DMS53 treated with DMSO at 0.1 percent for 48 hours (cell line): ENCODE measurements around the gene MOK.

ENCODE experiments used
- DNase-seq: peaks from one replicate; lab custom pipeline; 2025; ENCODE audit not compliant: unreplicated experiment; lab: John Stamatoyannopoulos, UW

Gene MOK

GRCh38 chr14:102183886-102184285, 121.1 kb downstream of the MOK start:
- DNase-seq: no peak

GRCh38 chr14:102182936-102183619, 121.9 kb downstream of the MOK start:
- no peak for DNase-seq

GRCh38 chr14:102182190-102182589, 122.8 kb downstream of the MOK start:
- DNase-seq: no peak

GRCh38 chr14:102181187-102181586, 123.8 kb downstream of the MOK start:
- DNase-seq: no peak

GRCh38 chr14:102180248-102180998, 124.5 kb downstream of the MOK start:
- DNase-seq: no peak
